ENCODE data around the gene VWF.

VWF gene

DNA sequence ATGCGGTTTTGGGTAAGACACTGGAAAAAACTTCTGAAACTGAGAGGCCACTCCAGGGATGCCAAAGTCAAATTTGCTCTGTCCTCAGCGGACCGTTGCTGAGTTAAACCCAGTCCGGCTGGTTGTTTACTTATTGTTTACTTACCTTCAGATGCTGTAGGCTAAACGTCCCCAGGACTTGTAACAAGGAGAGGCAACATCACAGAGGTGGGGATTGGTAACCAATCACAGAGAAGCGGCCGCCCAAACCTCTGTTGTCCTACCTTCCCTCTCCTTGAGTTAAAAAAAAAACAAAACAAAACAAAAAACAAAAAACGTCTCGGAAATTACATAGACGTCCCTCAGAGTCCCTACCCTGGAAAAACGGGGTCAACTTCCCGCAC lies 179.8 kb downstream of the VWF start:
- DNase-seq = no peak

DNA sequence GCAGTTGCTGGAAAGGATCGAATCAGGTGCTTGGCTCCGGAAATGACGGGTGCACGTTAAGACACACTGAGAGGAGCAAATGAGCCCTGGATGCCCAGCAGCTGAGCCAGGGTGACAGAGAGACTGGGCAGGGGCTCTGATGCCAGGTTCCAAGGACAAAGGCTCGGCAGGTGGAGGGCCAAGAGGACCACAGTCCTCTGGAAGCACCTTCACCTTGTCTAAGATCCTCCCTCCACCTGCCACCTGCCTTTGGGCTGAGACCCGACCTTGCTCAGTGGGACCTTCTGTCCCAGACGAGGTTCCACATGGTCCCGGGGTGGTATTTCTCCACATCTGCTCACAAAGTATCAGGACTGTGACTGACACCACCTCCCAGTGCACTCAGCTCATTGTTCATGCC lies 180.4 kb downstream of the VWF start:
- DNase-seq = no peak

DNA sequence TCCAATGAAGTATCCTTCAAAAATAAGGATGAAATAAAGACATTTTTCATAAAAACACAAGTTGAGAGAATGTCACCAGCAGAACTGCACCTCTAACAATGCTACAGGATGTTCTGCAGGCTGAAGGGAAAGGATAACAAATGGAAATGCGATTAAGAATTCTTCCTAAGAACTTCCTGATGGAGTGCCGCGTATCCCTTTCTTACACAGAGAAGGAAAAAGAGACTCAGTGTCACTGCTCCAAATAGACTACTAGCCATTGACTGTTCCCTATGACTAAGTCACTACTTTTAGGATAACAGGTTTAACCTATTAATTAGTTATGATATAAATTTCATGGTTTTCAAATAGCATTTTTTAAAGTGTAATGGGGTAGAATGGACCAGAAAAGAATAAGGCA lies 182.6 kb downstream of the VWF start:
- DNase-seq = no peak

DNA sequence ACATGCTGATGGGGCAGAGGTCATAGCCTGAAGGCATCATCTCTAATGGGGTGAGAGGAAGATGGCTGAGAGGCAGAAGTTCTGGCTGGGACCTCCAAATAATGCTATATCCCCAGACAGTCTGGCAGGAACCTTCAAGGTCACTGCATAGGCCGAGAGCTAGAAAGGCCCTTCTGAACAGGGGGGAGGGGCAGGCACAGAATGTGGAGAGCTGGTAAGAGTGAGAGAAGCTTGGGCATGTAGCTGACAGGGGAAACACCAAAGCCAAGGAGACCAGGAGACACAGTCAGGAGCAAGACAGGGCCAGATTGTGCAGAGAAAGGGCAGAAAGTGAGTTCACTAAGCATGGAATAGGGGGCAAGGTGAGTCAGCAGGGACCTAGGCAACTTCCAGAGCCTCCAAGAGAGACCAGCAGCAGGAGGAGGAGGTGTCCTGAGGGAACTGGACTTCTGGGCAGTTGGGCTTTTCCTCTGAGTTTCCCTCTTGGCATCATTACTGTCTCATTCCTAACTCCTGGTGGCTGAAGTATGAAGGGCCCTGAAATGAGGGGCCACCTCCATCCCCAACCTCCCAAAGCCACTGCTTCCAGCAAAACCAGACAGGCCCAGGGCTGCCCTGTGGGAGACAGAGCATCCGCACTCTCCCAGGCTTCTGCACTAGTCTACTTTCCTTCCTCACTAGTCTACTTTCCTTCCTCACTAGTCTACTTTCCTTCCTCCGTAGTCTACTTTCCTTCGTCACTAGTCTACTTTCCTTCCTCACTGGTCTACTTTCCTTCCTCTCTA lies 196.5 kb downstream of the VWF start:
- DNase-seq = no peak

DNA sequence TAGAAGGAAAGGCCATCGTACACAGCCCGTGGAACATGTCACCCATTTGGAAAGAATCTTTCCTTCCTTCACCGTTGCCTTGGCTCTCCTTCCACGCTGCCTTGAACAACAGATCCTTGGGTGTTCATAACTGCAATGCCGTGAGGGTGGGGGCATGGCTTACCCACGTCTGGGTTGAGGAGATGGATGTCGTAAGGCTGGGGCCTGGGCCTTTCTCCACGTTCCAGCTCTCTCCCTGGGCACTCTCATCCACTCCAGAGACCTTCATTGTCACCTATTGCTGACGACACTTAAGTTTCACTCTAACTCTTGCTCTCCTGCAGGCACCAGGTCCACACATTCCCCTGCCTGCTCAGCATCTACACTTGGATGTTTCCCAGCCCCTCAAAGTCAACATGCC lies 198.8 kb downstream of the VWF start:
- DNase-seq = no peak

DNA sequence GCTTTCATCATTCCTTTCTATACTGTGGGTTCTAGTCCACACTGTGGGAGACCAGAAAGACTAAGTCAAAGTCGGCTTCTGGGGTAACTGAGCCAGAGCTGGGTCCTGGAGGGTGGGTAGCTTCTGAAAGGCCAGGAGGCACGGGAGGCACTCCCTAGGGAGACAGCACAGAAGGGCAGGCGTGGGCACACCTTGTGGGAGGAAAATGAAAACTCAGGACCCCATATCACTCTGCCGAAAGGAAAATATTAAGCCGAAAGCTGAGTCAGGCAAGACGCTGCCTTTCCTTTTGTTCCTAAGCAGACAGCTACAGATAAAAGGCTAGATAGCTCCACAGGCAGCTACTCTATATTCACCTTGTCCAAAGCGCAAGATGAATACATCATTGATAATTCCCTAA lies 200.1 kb downstream of the VWF start:
- no peak for DNase-seq

DNA sequence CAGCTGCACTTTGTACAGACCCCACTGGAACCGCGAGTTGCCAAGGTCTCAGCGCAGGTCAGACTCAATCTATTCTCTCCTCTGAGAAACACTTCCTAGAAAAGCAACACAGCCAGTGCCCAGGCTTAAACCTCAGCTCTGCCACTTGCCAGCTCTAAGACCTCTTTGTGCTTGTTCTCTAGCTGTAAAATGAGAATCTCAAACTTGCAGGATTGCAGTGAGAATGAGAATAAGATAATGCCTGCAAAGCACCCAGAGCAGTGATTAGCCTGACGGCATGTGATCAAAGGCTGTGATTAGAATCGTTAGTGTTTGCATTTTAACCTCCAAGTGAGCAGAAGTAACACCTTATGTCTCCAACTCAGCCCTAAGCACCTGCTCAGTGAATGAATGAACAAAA lies 200.7 kb downstream of the VWF start:
- DNase-seq = no peak

DNA sequence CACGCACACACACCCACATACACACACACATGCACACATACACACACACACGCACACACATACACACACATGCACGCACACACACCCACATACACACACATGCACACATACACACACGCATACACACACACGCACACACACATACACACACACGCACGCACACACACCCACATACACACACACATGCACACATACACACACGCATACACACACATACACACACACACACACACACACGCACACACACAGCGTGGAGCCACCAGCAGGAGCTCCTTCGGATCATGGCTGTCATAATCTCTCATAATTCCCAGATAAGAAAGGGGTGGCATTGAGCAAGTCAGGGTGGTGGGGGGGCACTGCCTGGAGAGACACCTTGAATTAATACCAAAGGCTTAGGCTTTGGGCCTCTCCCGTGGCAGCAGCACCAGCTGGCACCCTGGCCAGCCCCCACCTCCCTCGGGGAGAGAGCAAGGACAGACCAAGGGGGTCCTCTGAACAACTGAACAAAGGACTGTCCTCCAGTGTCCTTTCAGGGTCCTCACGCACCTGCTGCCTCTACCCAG lies 201.3 kb downstream of the VWF start:
- DNase-seq = no peak

DNA sequence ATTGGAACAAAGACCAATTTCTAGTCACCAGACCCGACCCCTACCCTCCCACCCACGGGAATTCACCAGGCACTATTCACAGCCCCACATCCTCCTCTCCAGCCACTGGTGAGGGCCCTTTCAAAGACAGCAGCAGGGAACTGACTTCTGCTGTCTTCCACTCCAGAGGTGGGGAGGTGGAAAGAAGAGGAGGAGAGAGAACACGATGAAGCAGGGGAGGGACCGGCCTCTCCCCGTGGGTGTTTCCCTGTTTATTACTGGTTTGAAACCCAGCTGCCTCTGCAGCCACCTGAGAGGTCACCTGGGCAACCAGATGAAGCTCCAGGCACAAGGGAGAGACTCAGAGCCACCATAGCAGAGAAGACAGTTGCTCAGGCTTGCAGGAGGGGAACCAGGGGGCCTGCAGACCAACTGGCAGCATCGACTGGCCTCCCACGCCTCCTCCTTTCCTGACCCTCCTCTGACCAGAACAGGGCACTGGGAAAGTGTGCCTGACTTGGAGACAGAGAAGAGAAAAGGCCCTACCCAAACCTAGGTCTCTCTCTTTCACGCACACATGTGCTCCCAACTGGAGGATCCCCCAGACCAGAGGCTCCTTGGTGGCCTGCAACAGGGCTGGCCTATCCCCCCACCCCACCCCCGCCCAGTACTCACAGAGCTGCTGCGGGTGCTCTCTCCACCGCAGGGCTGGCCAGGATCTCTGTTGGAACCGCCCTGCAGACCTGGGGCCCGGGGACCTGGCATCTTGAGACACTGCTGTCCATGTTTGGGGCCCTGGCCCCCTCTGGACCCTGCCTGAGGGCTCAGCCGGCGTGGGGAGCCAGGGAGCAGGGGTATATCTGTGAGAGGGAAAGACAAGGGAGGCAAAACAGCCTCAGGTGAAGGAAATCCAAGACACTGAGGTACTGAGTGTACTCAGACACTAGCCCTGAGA lies 202.2 kb downstream of the VWF start:
- DNase-seq = no peak

DNA sequence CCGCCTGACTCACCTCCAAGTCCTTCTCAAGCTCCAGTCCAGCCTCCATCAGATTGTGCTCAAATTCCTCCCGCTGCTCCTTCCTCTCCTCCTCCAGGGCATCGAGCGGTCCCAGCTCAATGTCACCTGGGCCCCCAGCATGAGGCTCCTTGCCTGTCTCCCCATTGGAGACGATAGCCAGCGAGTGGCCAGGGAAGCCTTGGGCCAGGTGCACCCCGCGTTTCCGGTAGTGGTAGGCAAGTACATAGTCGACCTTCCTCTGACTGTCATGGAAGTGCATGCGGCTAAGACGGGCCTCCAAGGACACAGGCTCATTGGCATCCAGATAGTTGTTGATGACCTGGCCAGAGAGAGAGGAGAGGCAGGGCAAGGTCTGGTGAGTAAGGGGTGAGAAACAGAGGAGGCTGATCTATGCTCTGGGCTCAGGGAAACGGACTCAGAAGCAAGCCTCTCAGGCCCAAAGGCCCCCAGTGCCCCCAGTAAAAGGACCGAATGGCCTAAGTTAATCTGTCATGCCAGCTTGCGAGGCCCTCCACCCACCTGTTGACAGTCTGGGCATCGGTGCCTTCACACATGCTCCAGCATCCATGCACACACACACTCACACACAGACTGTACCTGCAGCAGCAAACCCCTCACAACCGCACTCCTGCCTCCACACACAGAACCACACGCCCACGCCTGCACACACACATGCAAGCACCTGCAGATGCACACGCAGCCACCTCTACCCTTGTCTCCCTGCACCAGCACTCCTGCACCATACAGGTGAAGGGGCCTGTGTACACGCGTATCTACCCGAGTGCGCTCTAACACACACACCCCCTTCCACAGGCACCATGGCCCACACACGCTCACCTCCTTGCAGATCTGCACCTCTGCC lies 203.2 kb downstream of the VWF start:
- no peak for DNase-seq

DNA sequence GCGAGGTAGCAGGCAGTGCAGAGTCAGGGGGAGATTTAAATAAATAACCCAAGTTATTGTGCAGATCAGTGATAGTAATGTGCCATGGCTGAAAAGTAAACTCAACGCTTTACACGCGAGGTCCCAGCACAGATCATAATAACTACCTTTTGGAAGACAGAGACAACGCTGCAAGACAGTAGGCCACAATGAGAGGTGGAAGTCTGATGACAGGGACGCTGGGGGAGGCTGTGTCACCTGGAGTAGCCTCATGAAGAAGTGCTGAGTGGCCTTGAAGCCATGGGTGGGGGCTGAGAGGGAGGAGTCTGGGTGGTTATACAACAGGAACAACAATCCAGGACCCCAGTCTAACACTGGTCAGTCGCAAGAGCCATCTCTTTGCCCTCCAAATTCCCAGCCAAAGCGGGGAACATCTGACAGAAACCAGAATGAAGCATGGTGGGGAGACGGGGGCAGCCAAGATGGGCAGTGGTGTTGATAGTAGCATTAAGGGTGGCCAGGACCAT lies 207.6 kb downstream of the VWF start:
- DNase-seq = no peak

DNA sequence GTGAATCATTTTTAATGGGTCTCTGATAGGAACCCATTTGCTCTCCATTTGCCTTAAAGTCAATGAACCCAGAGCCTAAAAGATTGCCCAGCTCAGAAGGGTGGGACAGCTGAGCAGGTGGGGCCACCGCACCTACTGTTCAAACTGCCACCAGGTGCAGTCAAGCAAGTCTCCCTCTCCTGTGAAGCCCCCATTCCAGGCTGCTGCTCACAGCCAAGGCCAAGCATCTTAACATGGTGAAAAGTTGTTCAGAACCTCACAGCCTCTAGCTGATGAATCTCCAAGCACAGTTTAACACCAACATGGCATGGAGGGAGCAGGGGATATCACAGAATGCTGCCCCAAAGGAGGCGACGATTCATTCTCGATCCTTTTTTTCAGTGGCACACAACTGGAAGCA lies 209.0 kb downstream of the VWF start:
- DNase-seq = no peak

DNA sequence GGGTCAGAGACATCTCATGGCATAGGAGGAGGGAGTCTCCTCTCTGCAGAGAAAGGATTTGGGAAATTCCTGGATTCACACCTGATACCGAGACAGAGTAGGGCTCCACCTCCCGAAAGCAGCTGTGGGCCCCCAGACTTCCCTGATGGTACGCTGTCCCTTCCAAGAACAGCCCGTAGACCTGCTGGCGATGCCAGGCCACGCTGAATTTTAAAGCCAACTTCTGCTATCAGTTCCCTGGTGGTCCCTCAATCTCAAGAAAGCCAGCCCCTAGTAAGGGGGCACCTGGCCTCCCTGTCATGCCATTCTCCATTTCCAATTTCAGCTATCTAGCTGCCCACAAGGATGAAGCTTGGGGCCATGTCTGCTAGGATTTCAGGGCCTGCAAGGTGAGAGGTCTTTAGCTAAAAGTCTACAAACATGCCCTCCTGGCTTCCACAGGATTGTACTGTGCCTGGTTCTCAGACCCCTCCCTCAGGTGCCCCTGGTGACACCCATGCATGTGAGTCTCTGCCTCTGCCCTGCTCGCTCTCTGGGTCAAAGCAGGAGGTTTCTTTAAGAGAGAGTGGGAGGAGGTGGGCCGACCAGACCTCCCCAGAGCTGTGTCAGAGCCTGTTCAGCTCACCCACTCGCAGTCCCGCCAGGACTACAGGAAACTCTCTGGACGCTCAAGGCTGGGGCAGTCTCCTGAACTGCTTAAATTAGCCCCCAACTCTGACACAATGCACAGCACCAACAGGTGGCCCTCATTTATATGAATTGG lies 209.9 kb downstream of the VWF start:
- DNase-seq = no peak

DNA sequence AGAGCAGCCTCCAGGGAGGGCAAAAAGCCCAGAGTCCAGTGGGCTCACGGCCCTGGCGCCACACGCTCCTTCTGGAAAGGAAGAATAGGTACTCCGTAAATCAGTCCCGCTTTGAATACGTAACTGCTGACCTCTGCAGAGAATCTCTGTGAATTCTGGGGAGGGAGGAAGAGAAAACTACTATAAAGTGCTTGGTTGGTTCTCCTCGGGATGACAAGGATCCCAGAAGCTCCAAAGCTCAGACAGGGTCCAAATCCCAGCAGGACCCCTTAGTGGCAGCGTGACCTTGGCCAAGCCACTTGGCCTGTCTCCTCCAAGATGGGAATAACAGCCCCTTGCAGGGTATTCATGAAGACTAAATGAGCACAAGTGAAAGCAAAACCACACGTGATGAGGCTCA lies 211.1 kb downstream of the VWF start:
- DNase-seq = no peak

DNA sequence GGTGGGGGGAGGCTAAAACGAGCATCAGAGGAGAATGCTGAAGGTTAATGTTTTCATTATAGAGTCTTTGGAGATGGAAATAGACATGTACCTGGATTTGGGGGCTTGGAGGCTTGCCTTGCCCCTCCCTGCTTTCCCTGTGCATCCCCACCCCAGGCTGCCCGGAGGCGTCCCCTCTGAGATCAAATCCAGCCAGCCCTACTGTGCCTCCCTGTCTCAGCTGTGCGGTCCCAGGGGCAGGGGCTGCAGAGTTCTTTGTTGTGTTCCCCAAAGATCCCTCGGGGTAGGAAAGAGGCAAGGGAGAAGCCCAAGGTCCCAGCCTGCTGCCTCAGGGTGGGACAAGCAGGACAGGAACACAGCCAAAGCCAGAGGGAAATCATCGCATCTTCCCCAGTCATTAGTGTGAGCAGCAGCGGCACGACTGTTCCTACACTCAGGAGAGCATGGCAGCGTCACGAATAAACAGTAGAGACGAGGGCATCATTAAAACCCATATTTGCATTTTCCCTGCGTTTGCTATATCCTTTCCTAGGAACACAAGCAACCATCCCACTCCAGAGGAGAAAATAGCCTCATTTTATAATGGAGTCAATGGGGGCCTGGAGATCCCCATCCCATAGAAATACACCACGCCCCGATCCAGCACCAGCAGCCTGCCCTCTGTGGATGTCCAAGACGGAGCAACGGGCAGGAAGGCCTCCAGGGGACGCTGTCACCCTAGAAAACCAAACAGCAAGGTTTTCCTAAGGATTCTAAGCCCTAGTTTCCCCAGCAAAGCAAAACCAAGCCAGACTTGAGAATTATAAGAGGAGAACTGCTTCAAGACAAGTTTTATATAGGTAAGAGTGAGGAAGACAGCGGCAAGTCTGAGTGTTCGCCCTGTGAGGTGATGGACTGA lies 211.8 kb downstream of the VWF start:
- no peak for DNase-seq

DNA sequence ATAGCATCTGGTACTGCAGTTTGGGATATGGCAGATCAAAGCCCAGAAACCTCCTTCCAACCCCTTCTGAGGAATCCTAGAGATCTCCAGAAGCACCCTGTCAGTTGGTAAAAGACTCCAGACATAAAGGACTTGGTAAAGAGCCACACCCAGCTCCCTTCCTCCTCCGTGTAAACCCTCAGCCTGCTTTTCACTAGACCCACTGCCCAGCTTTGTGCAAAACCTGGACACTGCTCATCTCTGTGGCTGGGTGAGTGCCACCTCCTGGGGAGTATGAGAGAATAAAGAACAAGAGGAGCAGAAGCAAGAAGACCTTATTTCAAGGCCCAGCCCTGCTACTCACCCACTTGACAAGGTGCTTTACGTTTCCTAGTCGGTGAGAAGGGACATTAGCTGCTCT lies 212.5 kb downstream of the VWF start:
- DNase-seq = no peak

DNA sequence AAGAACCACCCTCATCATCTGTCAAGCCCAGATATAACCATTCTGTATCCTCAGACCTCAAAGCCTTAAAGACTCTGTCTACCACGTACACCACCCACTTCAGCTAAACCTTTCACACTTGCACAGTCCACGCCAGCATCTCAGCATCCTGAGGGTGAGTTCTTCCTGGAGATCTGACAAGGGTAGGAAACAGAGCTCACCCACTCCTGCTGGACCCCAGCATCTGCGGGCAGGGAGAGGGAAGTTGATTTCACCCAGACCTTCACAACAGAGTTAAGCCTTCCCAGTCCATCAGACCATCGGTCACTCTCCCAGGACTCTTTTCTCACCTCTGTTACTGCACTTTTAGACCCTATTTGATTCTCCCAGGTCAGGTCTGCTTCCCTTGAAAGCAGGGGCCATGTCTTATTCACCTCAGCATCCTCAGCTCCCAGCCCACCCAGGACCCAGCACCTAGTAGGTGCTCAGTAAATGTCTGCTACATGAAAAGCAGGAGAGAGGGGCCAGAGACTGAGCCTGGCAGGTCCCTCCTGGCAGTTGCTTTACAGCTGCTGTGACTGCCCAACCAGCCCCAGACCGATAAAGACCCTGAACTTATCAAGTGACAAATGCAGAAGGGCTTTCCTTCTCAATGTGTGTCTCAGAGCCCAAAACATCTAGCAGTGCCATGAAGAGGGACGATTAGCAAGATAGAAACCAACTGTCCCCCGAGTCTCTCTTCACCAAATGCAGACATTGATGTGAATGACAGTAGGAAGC lies 213.5 kb downstream of the VWF start:
- no peak for DNase-seq

DNA sequence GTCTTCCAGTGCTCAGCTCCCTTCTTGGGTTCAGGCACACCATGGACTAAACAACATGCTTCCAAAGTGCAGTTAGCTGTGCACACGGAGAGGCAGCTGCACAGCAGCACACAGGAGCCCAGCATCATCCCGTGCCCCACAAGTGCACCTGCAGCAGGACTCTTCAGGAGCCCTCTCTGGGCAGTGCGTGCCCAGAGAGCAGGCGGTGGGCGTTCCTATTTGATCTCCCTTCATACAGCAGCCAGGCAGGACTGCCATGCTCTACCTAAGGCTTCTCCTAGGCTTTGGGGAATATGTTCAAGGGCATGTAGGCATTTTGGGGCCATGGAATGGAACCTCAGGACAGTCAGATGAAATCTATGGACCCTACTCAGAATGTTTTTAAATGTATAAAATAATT lies 214.9 kb downstream of the VWF start:
- DNase-seq = no peak

DNA sequence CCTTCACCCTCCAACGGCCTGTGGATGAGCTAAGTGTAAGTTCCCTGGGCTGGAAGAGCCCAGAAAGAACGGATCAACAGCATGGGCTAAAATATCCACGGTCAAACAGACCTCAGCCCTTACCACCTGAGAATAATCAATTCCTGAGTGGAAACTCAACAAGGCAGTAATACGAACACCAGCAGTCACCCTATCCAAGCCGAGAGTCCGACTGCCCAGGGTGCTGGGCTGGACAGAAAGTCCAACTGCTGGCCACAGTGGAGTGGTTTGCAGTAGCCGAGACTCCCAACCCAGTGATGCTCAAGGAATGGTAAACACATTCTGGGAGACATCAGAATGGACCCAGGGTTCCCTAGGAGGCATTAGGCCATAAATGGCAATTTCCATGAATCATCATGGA lies 216.2 kb downstream of the VWF start:
- DNase-seq = no peak

DNA sequence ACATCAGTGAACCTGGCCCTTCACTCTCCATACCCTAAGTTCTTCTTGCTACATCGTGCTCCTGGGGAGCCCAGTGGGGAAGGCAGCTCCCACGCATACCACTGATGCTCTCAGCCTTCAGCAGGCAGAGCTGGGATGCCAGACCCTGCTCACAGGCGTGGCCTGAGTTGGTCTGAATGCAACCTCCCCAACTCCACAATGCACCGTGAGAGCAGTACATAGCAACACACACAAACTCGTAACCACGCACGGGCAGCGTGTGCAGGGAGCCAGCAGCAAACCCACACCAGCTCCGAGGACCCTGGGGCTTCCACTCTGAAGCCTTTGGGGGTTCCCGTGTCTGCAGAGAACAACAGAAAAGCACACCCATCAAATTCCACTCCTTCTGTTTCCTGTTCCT lies 216.7 kb downstream of the VWF start:
- DNase-seq = no peak
